Activated effector memory CD4-positive, alpha-beta T cell treated with Interleukin-2 at 50 U/mL for 16 hours (primary cell): ENCODE data around the gene CCR7.
A peak's percentile ranks its signal among the peaks of the same experiment; 100 is the strongest.
"Not testable (repeated sequence)": the region's sequence is repeated elsewhere in the genome, so short reads cannot be mapped to it uniquely, and the experiment has no call there.

Experiments
- DNase-seq: peaks from one replicate; pipeline ENCODE4 v3.0.0-alpha.2; 2020

CCR7 gene

DNA sequence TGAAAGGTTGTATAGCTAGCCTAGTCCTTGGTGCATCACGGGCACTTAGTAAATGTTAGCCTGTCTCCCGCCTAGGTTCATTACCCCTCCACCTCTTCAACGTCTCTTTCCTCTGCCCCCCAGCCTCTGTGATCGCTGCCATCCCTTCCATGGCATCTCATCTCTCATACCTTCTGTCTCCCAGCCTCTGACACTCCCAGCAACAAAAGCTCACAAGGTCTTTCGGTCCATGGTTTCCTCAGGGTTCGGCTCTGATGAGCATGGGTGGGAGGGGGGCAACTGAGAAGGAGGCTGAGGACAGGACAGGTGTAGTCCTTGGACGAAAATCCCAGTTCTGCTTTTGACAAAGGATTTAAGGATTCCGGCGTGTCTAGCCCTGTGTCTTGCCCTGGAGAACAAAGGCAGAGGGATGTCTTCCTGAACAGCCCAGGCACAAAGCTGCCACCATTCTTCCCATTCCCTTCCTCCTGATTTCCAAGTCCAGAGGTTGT lies 16.7 kb downstream of the CCR7 start:
- no peak for DNase-seq

DNA sequence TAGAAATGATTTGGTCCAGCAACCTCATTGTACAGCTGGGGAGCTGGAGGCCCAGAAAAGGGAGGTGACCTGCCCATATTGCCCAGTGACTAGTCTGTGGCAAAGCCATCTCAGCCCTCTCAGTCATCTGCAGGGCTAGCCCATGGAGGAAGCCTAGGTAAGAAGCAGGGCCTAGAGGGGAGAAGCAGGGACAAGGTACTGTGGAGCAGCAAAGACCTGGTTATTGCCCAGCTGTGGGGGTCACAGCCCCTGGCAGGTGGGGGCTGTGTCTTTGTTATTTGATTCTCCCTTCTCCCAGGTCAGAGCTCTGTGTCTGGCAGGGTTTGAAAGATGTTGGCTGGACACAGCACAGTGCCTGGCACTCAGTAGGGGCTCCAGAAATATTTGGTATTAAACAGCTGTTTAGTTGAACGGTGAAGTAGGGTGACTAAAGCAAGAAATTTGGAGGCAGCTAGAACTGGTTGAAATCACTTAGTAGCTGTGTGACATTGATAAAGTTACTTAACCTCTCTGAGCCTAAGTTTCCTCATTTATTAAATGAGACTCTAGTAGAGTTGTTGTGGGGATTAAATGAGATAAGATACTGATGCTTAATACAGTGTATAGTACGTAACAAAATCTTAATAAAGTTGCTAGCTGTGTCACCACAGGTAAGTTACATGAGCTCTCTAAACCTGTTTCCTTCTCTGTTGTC lies 17.3 kb downstream of the CCR7 start:
- DNase-seq: no peak

GRCh38 chr17:40547079-40547784 lies 18.0 kb downstream of the CCR7 start:
- DNase-seq: peak; percentile 73

GRCh38 chr17:40546497-40546896 lies 18.8 kb downstream of the CCR7 start:
- not testable (repeated sequence) for DNase-seq

GRCh38 chr17:40545660-40546059 lies 19.6 kb downstream of the CCR7 start:
- DNase-seq: no peak

DNA sequence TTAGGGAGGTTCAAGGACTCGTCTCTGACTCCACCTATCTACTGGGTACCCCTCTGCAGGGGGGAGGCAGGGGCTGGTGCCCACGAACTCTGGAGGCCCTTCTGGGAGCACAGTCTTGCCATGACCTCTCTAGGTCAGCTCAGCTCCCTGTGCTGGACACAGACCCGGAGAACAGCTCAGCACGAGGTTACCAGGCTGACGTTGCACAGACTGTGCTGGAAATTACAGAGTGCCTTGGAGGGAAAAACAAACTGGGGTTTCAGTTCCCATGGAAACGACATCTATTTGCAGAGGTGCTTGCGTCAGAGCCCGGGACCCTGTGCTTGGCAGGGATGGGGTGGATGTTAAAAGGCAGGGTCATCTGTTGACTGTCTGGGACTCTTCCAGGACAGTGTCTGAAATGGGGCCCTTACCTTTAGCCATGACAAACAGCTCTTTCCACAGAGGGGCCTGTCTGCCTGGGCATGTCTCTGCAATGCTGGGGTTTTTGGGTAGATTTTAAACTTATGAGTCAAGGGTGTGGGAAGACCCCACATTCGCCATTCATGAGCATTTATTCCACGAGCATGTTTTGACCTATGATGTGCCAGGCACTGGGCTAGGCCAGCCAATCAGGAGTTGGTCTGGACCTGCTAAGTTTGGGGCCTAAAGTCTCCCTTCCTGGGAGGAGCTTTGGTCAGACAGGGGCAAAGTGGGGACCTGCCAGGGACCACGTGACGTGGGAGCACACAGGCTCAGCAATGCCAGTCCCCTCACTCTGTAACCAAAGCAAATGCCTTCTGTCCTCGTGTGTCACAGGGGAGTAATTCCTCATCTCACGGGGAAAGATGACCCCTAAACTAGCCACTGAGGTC lies 22.5 kb downstream of the CCR7 start:
- no peak for DNase-seq

DNA sequence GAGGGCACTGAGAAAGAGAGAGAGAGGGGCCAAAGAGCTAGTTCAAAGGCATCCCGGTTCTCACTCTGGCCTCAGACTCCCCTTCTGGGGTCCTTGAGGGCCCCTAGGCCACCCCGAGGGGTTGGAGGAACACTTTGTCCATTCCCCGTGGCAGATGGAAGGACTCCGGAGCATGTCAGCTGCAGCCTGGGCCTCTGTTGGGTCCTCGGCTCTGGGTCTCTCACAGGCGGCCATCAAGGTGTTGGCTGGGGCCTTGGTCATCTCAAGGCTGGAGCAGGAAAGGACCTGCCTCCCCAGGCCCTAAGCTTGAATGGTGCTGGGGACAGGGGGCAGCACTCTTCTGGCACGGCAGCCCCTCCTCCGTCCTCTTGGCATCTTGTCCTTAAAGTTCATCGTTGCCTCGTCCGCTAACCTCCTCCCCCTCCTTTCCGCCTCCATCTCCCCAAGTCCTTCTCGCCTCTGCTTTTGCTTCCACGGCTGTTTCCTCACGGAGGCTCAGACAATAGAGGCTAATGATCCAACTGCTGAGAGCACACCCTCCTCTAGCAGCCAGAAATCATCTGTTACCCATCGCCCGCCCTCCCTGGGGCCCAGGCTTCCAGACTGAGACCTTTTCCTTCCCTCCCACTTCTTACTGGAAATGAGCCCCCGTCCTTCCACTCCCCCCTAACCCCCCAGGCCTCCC lies 23.3 kb downstream of the CCR7 start:
- no peak for DNase-seq

DNA sequence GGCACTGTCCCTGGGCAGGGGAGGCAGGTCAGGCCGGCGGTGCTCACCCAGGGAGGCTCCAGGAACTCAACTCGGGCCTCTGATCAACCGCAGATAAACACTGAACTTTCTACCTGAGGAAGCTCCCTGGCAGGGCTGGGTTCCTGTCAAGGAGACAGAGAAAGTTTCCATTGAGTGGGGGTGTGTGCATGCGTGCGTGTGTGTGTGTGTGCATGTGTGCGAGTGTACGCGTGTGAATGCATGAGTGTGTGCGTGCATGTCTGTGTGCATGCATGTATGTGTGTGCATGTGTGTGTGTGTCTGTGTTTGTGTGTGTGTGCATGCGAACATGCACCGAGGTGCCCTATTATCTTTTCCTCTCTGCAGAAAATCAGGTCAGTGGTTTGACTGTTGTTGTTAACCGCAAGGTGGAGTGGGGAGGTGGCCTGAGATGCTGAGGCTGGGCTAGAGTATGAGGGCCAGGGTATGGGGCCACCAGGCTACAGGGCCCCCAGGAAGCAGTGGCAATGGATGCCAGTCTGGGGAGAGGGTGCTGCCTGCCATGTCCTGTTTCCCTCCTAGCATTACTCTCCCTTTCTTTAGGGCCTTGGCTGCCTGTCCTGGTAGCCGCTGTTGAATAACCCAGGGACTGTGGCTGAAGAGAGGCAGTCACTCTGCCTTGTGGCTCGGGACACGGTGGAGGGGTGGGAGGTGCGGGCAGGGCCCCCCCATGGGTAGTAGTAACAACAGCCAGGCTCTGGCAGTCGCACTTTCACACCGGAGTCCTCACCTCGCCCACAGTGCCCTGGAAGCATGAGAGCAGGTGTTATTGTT lies 24.0 kb downstream of the CCR7 start:
- DNase-seq: peak; percentile 70

DNA sequence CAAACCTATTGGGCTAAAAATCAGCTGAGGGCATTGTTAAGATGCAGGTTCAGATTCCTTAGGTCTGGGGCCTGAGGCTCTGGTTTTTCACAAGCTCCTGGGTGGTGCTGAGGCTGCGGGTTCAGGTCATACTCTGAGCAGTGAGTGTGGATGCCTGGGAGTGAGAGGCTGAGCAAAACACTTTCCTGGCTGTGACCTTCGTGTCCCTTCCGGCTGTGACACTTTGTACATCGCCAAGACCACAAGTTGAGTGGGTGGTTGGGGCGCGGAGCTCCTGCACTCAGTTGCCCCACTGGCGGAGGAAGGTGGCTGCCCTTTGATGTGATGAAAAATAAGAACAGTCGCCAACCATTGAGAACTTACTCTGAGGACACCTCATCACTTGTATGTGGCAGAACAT lies 24.8 kb downstream of the CCR7 start:
- DNase-seq: peak; percentile 49

GRCh38 chr17:40539711-40540411 lies 25.4 kb downstream of the CCR7 start:
- DNase-seq: no peak

DNA sequence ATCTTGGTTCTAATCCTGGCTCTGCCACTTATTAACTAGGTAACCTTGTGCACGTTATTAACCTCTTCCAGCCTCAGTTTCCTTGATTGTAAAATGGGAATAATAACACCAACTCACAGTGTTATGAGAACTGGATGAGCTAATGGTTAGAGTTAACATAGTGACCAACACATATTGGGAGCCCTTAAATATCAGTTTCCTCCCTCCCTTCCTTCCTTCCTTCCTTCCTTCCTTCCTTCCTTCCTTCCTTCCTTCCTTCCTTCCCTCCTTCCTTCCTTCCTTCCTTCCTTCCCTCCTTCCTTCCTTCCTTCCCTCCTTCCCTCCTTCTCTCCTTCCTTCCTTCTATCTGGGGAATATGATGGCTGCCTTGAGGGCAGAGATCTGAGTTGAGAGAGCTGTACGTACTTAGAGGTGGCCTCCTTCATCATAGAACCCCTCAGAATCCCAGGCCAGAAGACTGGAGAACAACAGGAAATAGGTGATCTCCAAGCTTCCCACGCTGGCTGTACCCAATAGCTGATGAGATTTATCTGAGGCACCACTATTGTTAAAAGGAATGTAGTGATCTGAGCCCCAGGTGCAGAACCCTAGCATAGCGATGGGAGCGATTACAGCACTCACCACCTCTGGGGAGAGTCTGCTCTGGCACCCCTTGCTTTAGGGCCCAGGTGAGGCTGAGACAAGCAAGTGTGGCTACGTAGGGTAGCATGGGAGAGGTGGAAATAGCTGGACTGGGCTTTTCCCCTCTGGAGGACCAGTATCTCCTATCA lies 26.2 kb downstream of the CCR7 start:
- no peak for DNase-seq

- DNase-seq: no peak
Measured at GRCh38 chr17:40538019-40538935, 27.0 kb downstream of the CCR7 start.

DNA sequence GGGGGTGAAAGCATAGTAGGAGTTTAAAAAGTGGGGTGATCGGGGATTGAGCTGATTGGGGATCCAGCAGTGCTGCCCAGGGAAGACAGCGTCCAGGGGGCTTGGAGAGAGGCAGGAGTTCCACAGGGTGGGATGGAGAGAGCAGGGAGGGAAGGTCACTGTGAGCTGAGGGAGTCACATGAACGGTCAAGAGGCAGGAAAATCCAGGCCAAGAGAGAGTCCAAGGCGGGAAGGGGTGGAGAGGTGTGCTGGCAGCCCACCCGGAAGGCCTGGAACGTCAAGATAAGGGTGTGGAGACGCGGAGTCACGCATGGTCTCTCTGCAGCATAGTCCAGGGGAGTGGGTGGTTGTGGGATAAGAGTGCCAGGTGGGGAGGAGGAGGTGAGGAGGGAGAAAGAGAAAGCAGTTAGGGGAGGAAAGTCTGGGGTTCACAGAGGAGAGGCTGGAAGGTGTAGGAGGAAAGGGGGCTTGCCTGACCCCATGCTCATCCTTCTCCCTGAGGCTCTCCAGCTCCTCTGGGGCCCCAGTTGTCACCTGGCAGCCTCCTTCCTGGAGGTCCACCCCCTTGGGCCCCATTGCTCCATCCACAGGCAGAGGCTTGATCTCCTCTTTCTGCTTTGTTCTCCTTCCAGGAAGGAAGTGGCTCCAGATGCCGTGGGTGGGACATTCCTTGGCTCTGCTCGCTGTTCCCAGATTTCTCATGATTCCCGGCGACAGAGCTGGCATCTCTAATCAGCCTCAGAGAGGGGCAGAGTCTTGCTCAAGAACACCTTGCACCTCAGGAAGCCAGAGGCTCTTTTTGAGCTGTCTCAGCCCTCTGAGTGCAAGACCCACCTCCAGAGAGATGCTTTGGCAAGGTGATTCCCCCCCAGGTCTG lies 28.7 kb downstream of the CCR7 start:
- DNase-seq: no peak

GRCh38 chr17:40535924-40536294 lies 29.4 kb downstream of the CCR7 start:
- no peak for DNase-seq

- DNase-seq: no peak
Measured at GRCh38 chr17:40535438-40535837, 29.8 kb downstream of the CCR7 start.

- no peak for DNase-seq
Measured at GRCh38 chr17:40534371-40535189, 30.7 kb downstream of the CCR7 start.

DNA sequence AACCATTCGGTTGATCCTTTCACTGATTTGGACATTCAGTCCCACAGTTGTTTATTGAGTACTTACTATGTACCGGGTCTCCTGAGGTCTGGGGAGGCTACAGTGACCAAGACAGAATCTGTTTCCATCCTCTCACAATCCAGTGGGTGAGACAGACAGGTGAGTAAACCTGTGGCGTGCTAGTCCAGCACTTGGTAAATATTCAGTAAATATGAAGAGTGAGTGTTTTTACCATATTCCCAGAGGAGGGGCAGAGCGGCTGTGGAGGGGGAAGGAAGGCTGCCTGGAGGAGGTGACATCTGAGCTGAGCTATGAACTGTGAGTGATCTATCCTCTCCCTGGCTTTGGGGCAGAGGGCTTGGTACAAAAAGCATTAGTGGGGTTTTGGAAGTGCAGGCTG lies 31.4 kb downstream of the CCR7 start:
- DNase-seq: no peak
